Subcutaneous abdominal adipose tissue (tissue), 5 donors: Measurements from ENCODE around the gene TDRD10.

Source experiments
- H3K27ac ChIP-seq: one replicate; pipeline ENCODE4 v1.7.0; 2013; ENCODE audit warnings: low read depth, mild to moderate bottlenecking, inconsistent platforms, low read length, moderate library complexity
- H3K27me3 ChIP-seq, 5 donors: one replicate each; pipeline ENCODE4 v1.7.0; 2013; ENCODE audit warnings: low read length in 5 of 5, inconsistent platforms in 1 of 5; ENCODE audit not compliant: control insufficient read depth in 5 of 5, insufficient read depth in 4 of 5
- H3K36me3 ChIP-seq, 5 donors: one replicate each; pipeline ENCODE4 v1.7.0; 2013; ENCODE audit warnings: low read length in 5 of 5; ENCODE audit not compliant: control insufficient read depth in 5 of 5, insufficient read depth in 5 of 5
- H3K4me1 ChIP-seq, 5 donors: one replicate each; pipeline ENCODE4 v1.7.0; 2013; ENCODE audit warnings: low read length in 5 of 5, mild to moderate bottlenecking in 3 of 5, moderate library complexity in 1 of 5; ENCODE audit not compliant: control insufficient read depth in 5 of 5, insufficient read depth in 5 of 5
- H3K4me3 ChIP-seq, 5 donors: one replicate each; pipeline ENCODE4 v1.7.0; 2013; ENCODE audit warnings: low read length in 5 of 5, low read depth in 1 of 5
- H3K9ac ChIP-seq, 5 donors: one replicate each; pipeline ENCODE4 v1.7.0; 2013; ENCODE audit warnings: low read length in 5 of 5, mild to moderate bottlenecking in 4 of 5, moderate library complexity in 3 of 5
- H3K9me3 ChIP-seq, 5 donors: one replicate each; pipeline ENCODE4 v1.7.0; 2013; ENCODE audit warnings: low read length in 5 of 5; ENCODE audit not compliant: control insufficient read depth in 5 of 5
- donor health status: healthy.
- donor health status: healthy.
- donor health status: healthy.
- donor health status: healthy.
- donor health status: healthy.

Gene TDRD10

DNA sequence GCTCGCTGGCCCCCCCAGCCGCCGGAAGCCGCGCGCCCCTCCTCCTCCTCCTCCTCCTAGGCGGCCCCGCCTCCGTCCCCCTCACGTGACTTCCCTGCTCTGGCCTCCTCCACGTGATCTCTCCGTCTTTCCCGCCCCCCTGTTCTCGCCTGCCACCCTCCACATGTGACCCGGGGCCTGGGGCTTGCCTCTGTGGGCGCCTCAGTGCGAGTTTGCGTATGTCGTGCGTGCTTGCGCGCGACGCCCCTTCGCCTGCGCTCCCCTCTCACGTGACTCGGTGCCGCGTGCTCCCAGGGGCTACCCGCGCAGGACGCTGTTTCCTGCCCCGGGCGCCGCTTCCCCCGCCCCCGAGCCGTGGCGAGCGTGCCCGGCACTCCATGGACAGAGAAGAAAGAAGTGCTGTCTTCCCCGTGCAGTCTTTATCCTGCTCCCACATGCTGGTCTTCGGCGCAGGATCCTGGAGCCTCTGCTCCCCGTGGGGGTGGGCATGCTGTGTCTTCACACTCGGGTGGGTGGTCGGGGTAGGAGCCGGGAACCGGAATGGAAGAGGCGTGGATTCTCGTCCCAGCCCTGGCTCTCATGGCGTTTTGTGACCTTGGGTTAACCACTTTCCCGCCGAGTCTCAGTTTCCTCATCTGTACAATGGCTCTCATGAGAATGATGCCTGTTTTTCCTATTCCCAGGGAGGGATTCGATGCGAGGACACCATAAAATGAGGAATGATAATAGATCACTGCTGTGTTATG, 56.9 kb downstream of the TDRD10 start:
- H3K9ac ChIP-seq, result peak overlapping the region; percentile 23 to 90 (median 74)

DNA sequence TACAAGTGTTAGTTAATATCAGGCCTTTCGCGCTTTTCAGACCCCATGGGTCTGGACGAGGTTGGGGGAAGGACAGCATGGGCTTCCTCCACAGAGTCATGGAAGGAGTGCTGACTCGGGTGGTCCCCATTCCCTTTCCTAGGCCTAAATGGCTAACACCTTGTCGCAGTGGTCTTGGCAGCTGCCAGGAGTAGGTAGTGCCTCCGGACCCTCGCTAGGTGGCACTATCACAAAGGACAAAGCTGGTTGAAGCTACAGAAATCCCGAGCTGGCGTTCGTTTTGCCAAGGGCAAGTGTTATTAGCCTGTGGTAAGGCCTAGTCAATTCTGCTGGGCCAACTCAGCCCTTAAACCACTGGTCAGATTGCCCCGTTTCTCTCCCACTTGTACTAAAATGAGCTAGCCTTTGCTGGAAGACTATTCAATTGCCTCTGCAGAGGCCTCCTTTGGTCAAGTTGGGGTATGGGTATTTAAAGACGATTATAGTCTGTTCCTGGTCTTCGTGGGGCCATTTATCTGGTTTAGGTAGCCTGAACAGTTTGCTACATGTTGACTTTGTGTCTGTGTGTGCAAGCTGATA, 57.5 kb downstream of the TDRD10 start:
- no peaks in the 10 kb centered on the region for H3K27me3 ChIP-seq
- peaks cover 0 to 14% (median 13%) of the 10 kb centered on the region in 5 donors for H3K36me3 ChIP-seq
- H3K9me3 ChIP-seq, result no peaks in the 10 kb centered on the region
- peak overlapping the region; percentile 68 to 78 (median 75) for H3K4me3 ChIP-seq
- H3K4me1 ChIP-seq, result peaks cover 17 to 35% (median 32%) of the 10 kb centered on the region in 5 donors
- peak overlapping the region; percentile 87 for H3K27ac ChIP-seq
- H3K9ac ChIP-seq, result peak overlapping the region; percentile 23 to 90 (median 75)

More for the DNA sequence above, 56.9 kb downstream of the TDRD10 start:
- peaks cover 17 to 35% (median 32%) of the 10 kb centered on the region in 5 donors for H3K4me1 ChIP-seq
- peak overlapping the region; percentile 68 to 78 (median 75) for H3K4me3 ChIP-seq
- peaks cover 6 to 21% (median 19%) of the 10 kb centered on the region in 5 donors for H3K36me3 ChIP-seq
- H3K27me3 ChIP-seq, result no peaks in the 10 kb centered on the region
- peak overlapping the region; percentile 87 for H3K27ac ChIP-seq
- H3K9me3 ChIP-seq, result no peaks in the 10 kb centered on the region

DNA sequence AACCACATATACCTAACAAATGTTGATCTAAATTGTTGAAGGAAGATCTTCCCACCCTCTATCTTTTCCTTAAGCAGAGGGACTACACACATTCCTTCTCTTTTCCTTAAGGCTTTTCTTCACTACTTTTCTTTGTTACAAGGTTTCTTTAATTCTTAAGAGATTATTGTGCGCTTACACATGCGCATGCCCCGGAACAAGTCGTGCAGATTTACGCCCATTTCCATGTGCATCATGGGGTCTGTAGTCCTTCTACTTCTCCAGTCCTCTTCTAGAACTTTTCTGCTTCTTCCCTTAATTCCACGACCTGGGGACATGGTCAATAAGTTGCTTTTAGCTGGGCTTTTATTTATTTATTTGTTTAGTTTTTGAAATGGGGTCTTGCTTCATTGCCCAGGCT, 63.9 kb downstream of the TDRD10 start:
- Histone ChIP-seq H3K9me3 (no peaks in the 10 kb centered on the region), H3K4me3 (no peak overlapping the region)

DNA sequence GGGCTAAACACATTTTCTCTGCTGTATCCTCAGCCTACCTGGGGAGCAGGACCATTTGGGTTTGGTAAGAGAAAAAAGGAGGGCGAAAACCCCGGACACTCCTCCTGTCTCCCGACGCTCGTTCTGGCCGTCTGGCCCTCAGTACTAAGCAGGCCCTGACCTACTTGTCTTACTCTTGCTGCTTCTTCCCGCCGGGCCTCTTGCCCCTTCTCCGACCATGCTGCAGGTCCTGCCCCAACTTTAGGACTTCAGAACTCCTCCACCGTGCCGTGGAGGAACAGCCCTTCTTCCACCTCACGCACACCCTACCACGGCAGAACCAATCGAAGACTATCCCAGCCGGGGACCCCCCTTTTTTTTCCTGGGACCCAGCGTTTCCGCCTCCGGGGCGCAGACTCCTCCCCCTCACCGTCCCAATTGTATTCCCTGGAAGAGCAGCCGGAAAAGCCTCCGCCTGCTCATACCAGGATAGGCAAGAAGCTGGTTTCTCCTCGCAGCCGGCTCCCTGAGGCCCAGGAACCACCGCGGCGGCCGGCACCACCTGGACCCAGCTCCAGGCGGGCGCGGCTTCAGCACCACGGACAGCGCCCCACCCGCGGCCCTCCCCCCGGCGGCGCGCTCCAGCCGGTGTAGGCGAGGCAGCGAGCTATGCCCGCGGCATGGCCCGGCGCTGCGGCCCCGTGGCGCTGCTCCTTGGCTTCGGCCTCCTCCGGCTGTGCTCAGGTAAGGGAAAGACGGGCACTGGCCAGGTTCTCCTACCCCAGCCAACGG, 65.6 kb downstream of the TDRD10 start, which contains the start of gene CHRNB2:
Gene CHRNB2, plus strand, starts transcription at position 393 of the 771 bp plus-strand sequence. Its CDS starts 267 bp downstream, at position 660.
- Histone ChIP-seq H3K4me3 (peak within 1 kb of the TSS in 4 of 5 donors; percentile 35 to 50 (median 36)), H3K27me3 (peaks cover 4 to 28% (median 14%) of the 10 kb centered on the region in 5 donors), H3K27ac (no peak within 1 kb of the TSS), H3K9ac (no peak within 1 kb of the TSS), H3K4me1 (peaks cover 0 to 10% (median 9%) of the 10 kb centered on the region in 5 donors), H3K36me3 (no peaks in the 10 kb centered on the region), H3K9me3 (no peaks in the 10 kb centered on the region)

More for the DNA sequence above, 63.9 kb downstream of the TDRD10 start:
- no peak overlapping the region for H3K9ac ChIP-seq
- H3K27me3 ChIP-seq, result peaks cover 4 to 28% (median 11%) of the 10 kb centered on the region in 5 donors
- H3K36me3 ChIP-seq, result no peaks in the 10 kb centered on the region
- peaks cover 0 to 10% (median 9%) of the 10 kb centered on the region in 5 donors for H3K4me1 ChIP-seq
- H3K27ac ChIP-seq, result no peak overlapping the region

DNA sequence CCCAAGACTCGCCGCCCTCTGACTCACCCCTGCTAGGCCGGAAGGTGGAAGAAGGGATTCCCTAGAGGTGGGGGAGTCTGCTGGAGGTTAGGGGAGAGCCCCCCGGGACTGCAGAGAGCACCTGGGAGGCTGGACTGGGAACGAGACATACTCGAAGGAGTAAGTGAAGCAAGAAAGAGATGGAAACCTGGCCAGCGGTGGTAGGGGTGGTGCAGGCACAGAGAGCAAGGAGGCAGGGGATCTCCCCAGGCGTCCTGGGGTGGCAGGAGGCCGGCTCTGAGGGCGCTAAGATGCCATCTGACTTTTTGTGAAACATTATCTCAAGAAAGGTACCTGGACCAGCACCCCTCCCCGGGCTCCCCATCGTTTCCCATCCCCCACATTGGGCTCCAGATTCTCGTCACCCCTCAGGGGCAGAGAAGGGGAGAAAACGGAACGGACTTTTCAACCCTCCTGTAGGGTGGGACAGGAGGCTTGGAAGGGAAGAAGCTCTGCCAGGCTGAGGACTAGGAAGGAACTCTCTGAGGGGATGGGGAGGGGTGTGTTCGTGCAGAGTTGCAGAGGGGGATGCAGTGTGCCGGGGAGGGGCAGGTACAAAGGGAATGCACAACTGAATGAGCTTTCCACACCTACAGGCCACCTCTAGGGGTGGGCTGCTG, 66.3 kb downstream of the TDRD10 start:
- Histone ChIP-seq H3K27me3 (peaks cover 4 to 34% (median 17%) of the 10 kb centered on the region in 5 donors), H3K36me3 (no peaks in the 10 kb centered on the region), H3K4me3 (peak overlapping the region in 3 of 5 donors; percentile 35 to 50 (median 38)), H3K9me3 (no peaks in the 10 kb centered on the region), H3K27ac (no peak overlapping the region), H3K9ac (no peak overlapping the region), H3K4me1 (peaks cover 0 to 10% (median 9%) of the 10 kb centered on the region in 5 donors)

DNA sequence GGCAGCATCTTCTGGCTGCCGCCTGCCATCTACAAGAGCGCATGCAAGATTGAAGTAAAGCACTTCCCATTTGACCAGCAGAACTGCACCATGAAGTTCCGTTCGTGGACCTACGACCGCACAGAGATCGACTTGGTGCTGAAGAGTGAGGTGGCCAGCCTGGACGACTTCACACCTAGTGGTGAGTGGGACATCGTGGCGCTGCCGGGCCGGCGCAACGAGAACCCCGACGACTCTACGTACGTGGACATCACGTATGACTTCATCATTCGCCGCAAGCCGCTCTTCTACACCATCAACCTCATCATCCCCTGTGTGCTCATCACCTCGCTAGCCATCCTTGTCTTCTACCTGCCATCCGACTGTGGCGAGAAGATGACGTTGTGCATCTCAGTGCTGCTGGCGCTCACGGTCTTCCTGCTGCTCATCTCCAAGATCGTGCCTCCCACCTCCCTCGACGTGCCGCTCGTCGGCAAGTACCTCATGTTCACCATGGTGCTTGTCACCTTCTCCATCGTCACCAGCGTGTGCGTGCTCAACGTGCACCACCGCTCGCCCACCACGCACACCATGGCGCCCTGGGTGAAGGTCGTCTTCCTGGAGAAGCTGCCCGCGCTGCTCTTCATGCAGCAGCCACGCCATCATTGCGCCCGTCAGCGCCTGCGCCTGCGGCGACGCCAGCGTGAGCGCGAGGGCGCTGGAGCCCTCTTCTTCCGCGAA, 69.4 kb downstream of the TDRD10 start:
- H3K4me1 ChIP-seq, result peaks cover 0 to 10% (median 9%) of the 10 kb centered on the region in 5 donors
- no peaks in the 10 kb centered on the region for H3K36me3 ChIP-seq
- H3K27ac ChIP-seq, result no peak overlapping the region
- peaks cover 4 to 34% (median 19%) of the 10 kb centered on the region in 5 donors for H3K27me3 ChIP-seq
- no peaks in the 10 kb centered on the region for H3K9me3 ChIP-seq
- H3K9ac ChIP-seq, result no peak overlapping the region
- H3K4me3 ChIP-seq, result no peak overlapping the region

DNA sequence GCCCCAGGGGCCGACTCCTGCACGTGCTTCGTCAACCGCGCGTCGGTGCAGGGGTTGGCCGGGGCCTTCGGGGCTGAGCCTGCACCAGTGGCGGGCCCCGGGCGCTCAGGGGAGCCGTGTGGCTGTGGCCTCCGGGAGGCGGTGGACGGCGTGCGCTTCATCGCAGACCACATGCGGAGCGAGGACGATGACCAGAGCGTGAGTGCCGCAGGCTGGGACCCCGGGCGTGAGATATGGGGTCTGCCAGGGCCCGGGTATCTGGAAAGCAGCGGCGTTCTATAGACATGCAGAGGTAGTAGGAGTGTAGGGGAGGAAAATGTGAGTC, 69.9 kb downstream of the TDRD10 start:
- H3K4me1 ChIP-seq, result peaks cover 0 to 10% (median 9%) of the 10 kb centered on the region in 5 donors
- no peak overlapping the region for H3K27ac ChIP-seq
- no peaks in the 10 kb centered on the region for H3K9me3 ChIP-seq
- H3K36me3 ChIP-seq, result no peaks in the 10 kb centered on the region
- H3K4me3 ChIP-seq, result no peak overlapping the region
- H3K27me3 ChIP-seq, result peaks cover 3 to 31% (median 19%) of the 10 kb centered on the region in 5 donors
- H3K9ac ChIP-seq, result no peak overlapping the region

DNA sequence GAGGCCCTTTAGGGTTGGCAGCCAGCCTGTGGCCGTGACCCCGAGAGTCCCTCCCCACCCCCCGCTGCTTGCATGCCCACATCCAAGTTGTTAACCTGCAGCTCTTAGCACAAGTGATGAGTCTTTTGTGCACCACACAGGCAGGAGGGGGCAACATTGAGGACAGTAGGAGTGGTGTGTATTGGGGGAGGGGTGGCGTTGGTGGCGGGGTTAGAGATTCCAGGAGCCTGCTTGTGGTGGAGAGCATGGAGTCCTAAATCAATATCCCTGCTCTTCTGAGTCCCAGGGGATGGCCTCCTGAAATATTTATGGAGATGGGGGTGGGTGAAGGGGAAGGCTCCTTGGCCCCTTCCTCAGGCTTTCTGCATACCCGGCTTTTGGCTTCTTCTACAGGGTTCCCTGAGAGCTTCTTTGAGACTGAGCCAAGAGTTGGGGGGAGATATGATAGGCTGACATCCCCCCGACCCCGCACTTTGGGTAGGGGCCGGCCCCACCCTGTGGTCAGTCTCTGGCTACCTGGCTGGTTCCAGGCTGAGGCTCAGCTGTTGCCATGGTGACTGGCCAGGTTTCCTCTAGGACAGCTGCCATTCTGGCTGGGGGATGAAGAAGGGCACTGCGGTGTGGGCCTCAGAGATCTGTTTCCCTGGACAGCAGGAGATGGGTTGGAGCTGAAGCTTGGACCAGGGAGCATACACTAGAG, 70.6 kb downstream of the TDRD10 start:
- Histone ChIP-seq H3K27ac (no peak overlapping the region), H3K36me3 (no peaks in the 10 kb centered on the region), H3K9ac (no peak overlapping the region), H3K4me1 (peaks cover 0 to 9% (median 8%) of the 10 kb centered on the region in 5 donors), H3K4me3 (no peak overlapping the region), H3K27me3 (peaks cover 0 to 25% (median 19%) of the 10 kb centered on the region in 5 donors), H3K9me3 (no peaks in the 10 kb centered on the region)

DNA sequence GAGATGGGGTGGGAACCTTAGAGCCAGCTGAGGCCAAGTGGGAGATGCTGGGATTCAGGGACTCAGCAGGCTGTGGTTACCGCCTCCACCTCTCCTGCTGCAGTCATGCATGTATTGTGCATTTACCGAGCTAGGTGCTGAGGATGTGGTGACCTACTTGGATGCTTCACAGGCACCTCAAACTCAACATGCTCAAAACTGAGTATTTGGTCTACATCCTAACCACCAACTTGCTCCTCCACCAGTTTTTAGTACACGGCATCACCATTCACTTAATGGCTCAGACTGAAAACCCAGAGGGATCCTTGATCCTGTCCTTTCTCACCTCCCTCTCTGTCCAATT, 71.1 kb downstream of the TDRD10 start:
- no peak overlapping the region for H3K4me3 ChIP-seq
- peaks cover 0 to 23% (median 16%) of the 10 kb centered on the region in 5 donors for H3K27me3 ChIP-seq
- peaks cover 0 to 3% (median 0%) of the 10 kb centered on the region in 5 donors for H3K36me3 ChIP-seq
- H3K9me3 ChIP-seq, result no peaks in the 10 kb centered on the region
- H3K4me1 ChIP-seq, result peaks cover 0 to 9% (median 3%) of the 10 kb centered on the region in 5 donors
- H3K27ac ChIP-seq, result no peak overlapping the region
- no peak overlapping the region for H3K9ac ChIP-seq
